Activated T-helper 1 cell treated with Interleukin-2 at 50 U/mL for 16 hours (primary cell): ENCODE measurements around the gene PKMYT1.
"Not testable (repeated sequence)": the region's sequence is repeated elsewhere in the genome, so short reads cannot be mapped to it uniquely, and the experiment has no call there.

Experiments used
- DNase-seq: peaks from one replicate; pipeline ENCODE4 v3.0.0-alpha.2; 2020; ENCODE audit warnings: low read depth

Gene PKMYT1

DNA sequence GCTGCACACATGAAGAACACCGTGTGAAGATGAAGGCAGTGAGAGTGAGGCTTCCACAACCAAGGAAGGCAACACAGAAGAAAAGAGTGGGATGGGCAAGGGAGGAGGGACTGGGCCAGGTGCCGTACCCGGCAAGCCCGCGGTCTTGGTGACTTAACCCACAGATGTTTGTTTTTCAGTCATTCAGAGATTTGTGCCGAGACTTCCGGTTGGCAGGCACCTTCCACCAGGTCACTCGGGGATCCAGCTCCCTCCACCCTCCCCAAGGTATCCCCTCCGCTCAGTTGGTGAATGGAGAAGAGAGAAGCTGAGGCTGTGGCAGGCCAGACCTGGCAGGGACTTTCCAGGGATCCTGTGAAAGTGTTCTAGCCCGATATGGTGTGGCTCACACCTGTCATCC lies 21.0 kb downstream of the PKMYT1 start:
- DNase-seq = no peak

DNA sequence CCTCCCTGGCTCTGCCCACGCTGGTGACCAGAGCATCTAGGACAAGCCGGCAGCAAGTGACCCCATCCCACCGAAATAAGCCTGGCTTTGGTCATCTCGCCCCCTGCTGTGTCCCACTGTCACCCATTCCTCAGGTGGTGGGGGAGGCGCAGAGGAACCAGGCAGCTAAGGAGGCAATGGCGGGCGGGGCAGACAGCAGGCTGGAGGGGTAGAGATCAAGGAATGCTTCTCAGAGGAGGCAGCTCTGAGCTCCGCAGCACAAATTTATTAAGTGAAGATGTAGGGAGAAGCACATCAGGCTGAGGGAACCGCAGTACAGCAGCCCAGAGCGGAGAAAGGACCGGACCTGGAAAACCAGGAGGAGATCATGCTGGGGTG lies 23.7 kb downstream of the PKMYT1 start:
- DNase-seq = no peak

DNA sequence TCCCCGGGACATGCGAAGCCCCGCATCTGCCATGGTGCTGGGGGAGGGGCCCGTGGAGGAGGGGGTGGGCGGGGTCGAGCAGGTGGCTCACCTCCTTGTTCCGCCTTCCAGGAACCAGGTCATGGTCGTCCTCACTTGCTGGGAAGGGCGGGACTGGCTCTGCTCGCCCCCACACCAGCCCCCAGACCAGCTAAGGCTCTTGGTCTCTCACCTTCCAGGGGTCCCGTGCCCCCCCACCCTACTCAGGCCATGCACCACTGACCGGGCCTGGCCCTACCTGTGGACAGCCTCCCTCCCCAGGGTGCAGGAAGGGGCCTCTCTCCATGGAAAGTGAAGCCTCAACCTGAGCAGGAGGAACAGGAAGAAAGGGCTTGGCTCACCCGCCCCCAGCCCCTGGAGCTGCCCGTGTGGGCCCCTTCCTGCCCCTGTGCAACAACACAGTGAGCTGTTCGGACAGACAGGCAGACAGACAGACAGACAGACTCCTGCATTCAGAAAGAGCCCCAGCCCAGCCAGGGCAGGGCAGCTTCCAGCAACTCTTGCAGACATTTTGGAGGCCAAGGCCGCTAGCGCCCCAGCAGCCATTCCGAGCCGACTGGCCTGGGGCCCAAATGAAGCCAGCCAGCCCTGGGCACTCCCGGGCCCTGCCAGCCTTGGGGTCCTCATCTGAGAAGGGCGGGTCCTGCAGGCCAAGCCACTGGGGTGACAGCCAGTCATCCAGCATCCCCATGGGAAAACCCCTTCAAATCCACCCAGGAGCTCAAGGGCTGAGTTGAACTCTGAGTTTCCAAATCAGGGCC lies 24.3 kb downstream of the PKMYT1 start:
- no peak for DNase-seq

GRCh38 chr16:2955438-2955778 lies 24.8 kb downstream of the PKMYT1 start:
- no peak for DNase-seq

GRCh38 chr16:2954656-2955381 lies 25.4 kb downstream of the PKMYT1 start:
- no peak for DNase-seq

DNA sequence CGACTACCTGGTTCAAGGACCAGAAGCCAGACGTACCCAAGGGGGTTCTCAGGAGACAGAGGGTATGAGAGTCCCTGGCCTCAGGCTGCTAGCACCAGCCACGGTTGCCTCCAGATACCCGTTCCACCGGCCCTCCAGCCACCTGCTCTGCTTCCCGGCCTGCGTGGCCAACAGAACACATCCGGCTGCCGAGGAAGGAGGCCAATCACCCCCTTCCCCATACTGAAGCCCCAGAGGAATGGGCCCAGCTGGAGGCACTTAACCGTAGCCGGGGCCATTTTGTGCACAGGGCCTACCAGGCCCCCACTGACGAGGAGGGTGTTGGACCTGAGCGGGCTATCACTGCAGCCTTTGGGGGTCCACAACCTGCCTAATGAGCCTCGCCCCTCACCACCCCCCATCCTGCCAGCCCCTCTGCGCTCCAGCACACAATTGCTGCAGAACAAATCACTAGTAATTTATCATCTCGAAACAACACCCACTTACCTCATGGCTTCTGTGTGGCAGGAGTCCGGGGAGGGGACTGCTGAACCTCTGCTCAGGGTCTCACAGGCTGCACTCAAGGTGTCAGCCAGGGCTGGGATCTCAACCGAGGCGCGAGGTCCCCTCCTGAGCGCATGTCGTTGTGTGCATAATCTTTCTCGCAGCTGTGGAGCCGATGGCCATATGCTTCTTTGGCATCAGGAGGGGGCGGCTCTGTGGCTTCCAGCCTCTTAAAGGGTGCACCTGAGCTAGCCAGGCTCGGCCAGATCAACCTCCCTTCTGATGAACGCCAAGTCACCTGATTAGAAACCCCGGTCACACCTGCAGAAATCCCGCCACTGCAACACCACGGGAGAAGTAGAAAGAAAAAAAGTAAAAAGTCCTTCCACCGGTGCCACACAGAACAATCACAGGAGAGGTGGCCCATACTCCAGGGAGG lies 26.3 kb downstream of the PKMYT1 start:
- DNase-seq = no peak

GRCh38 chr16:2952679-2953078 lies 27.6 kb downstream of the PKMYT1 start:
- no peak for DNase-seq

- DNase-seq = no peak
Measured at GRCh38 chr16:2950773-2951172, 29.5 kb downstream of the PKMYT1 start.

DNA sequence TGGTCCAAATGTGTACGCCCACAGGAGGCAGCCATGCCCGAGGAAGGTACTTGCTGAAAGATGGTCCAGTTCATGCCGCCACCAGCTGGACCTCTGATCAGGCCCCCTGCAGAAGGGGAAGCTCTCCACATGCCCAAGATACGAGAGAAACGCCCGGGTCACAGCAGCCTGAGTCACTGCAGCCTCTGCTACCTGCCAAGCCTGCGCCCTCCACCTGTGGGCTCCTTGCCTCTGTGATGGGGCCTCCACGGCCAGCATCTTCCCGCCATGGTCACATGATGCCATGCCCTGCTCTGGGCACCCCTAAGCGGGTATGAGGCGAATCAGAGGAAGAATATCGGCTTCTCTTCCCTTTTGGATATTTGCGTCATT lies 29.9 kb downstream of the PKMYT1 start:
- no peak for DNase-seq

DNA sequence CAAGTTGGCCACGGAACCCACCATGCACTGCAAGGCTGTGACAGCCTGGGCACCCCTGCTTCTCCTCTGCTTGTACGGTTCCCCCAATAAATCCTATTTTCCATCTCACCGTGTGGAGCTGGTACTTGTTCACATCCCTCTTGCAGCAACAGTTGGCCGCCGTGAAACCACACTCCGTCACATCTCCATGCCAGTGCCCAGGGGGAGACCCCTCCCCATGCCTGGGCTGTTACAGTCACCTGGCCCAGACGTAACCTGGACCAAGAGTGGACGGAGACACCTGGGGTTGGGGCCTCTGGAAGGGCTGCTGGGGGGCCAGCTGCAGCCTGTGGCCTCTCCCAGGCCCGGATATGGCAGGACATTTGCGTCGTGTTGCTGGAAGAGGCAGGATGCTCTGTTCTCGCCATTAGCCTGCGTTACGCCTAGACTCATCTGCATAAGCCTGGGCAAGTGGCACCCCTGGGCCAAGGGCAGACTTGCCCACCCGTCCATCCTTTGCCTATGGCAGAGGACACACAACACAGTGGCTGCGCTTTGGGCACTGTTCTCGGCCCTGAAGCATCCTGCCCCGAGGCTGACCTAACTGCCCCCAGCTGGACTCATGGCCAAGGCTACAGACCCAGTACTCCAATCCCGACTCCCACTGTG lies 30.4 kb downstream of the PKMYT1 start:
- no peak for DNase-seq

DNA sequence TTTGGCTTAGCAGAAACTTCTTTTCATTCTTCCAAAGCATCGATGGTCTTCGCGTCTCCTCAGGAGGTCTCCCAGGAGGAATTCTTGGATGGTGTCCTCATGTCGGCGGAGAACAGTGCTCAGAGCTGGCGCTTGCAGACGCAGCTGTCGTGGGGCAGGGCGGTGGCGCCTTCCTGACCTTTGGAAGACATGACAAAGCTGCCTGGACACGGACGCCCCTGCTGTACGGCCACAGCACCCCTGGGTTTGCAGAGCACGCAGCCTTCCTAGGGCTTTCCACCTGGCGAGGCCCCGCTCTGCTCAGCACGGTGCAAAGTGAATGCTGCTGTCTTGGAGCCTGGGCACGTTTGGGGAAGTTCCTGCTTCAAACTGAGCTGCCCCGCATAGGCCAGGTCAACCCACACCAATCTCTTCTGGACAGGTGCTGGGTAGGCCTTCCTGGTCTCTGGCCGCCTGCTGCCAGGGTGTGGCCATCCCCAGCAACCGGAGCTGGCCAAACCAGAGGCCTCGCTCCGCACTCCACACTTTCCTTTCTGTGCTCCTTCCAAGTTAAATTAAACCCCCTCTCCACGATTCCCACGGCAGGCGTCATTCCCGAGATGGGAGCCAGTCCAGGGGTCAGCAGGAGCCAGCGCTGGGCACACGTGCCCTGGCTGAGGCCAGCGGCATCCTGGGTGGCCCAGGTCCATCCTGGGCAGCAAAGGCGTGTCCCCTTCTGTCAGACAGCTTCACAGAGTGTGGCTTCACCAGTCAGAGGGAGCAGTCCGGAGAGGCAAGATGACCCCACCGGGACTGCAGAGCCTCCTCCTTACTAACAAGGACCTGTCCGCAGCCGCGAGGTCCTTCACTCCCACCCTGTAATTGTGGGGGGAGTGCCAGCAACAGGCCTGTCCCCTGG lies 31.2 kb downstream of the PKMYT1 start:
- no peak for DNase-seq

DNA sequence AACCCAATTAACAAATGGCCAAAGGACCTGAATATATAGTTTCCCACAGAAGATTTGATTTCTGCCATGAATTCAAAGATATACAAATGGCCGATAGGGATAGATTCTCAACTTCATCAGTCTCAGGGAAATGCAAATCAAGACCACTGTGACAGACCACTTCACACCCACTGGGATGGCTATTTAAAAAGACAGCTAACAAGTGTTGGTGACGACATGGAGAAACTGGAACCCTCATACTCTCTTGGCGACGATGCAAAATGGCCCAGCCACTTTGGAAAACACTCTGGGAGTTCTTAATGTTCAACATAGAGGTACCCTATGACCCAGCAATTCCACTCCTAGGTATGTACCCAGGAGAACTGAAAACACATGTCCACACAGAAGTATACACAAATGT lies 33.6 kb downstream of the PKMYT1 start:
- no peak for DNase-seq

GRCh38 chr16:2943716-2944115 lies 36.5 kb downstream of the PKMYT1 start:
- not testable (repeated sequence) for DNase-seq

- DNase-seq = no peak
Measured at GRCh38 chr16:2942045-2942444, 38.2 kb downstream of the PKMYT1 start.

GRCh38 chr16:2939968-2940367 lies 40.3 kb downstream of the PKMYT1 start:
- no peak for DNase-seq

- no peak for DNase-seq
Measured at GRCh38 chr16:2938206-2938605, 42.0 kb downstream of the PKMYT1 start.

GRCh38 chr16:2937170-2937569 lies 43.1 kb downstream of the PKMYT1 start:
- no peak for DNase-seq

DNA sequence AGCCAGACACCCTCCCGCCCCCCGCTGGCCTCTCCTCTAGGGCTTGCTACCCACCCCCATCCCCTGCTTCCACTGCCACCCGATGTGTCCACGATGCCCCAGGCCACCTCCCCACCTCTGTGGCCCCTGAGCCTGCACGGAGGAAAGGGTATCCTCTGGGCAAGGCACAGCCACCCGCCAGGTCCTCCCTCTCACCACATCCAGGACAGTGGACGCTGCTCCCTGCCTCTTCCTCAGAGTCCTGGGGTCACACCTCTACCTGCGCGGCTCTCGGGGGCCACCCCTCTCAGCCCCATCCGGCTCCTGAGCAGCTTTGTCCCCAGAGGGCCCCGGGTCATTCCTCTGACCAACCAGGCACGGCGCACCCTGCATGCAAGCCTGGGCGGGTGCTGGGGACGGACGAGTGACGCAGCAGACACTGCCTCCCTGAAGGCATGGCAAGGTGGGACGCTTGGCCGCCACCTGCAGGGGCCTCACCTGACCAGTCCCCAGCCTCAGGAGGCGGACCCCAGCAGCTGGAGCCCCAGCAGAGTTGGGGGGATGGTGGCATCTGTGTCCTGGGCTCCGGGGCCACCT lies 43.7 kb downstream of the PKMYT1 start:
- DNase-seq = no peak

DNA sequence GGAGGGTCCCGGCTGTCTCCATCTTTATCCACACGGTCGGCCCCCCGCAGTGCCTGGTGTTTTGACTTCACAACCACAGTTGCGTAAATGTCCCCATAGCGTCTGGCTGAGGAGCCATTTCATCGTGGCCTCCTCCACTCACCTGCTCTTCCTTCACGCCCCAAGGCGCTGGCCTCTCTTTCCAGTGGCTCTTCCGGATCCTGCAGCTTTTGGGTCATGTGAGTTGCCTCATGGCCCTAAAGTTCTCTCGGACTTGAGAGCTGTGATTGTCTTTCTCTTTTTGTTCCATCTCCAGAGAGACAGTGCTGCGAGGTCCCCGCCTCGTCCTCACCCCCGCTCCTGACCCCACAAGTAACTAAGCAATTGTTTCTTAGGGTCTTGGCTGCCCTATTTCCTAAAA lies 45.8 kb downstream of the PKMYT1 start:
- no peak for DNase-seq

DNA sequence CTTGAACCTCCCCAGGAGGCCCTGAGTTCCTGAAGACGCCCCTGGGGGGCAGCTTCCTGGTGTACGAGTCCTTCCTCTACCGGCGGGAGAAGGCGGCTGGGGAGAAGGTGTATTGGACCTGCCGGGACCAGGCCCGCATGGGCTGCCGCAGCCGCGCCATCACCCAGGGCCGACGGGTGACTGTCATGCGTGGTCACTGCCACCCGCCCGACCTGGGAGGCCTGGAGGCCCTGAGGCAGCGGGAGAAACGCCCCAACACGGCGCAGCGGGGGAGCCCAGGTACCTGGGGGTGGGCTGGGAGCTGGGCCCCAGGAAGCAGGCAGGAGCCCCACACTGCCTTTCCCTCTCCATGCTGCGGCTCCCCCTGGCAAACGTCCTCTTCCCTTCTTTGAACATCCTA lies 46.5 kb downstream of the PKMYT1 start:
- DNase-seq = no peak

DNA sequence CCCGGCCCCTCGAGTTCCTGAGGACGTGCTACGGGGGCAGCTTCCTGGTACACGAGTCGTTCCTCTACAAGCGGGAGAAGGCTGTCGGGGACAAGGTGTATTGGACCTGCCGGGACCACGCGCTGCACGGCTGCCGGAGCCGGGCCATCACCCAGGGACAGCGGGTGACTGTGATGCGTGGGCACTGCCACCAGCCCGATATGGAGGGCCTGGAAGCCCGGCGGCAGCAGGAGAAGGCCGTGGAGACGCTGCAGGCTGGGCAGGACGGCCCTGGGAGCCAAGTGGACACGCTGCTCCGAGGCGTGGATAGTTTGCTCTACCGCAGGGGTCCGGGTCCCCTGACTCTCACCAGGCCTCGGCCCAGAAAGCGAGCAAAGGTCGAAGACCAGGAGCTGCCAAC lies 47.1 kb downstream of the PKMYT1 start:
- DNase-seq = no peak
